A549 treated with AZD2906 at 1 μM for 4 hours (cell line): Measurements from ENCODE around the gene WBP1. TPM values are rescaled to one million over a fixed set of nuclear protein-coding genes. Genes with fewer than 3 reads are reported as not detected.

Experiments used
- total RNA-seq: library from RNA; stranded (reverse); fragments of 200-300 nt; extraction: Qiagen RNA extraction; gene quantifications from 5 replicates; pipeline ENCODE4 v1.2.3, GENCODE V29; 2022

WBP1 gene
- total RNA-seq, result 49.4 to 85.1 TPM (median 81.5 TPM) in 5 replicates

DNA sequence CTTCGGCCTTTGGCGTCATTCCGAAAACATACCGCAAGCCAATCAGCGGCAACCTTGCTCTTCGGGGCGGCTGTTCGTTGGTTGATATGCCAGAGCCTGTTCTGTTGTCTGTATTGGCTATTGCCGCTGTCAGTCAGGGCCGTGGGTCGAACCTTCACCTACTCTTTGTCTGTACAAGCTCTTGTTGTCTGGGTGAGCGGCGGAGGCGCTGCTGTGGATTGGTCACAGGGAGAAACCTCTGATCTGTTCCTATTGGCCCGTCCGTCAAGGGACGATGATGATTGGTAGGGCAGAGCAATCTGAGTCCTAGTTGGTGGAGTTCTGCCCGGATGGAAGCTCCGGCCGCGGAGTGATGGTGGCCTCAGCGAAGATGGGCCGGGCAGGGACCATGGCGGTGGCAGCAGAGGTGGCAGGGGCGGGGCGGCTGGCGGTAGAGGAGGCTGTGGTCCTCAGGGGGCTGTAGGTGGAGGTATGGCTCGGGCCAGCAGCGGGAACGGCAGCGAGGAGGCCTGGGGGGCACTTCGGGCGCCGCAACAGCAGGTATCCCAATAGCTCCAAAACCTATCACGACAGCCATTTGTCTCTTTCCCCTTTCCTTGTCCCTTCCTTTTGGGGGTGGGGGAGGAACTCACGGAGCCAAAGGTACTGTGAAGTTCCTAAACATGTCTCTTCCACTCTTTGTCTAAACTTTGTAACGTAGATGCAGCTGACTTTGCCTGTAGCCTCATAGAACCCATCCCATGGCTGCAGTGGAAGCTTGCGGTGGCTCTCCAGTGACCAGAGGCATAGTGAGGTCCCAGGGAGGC lies at the start of gene WBP1:
Gene WBP1, plus strand, starts transcription at position 307 of the 806 bp plus-strand sequence. Its CDS starts 165 bp downstream, at position 472.

GRCh38 chr2:74421221-74421870 lies 36.9 kb upstream of the WBP1 start, which contains the start of the genes C2orf81 and WDR54:
TSS of gene C2orf81 (minus strand) at chr2:74421619. CDS start at chr2:74421560, 59 bp downstream.
TSS of gene WDR54 (plus strand) at chr2:74421730. CDS start at chr2:74422154, 424 bp downstream.

GRCh38 chr2:74441690-74442482 lies 16.4 kb upstream of the WBP1 start, which contains the start of gene RTKN:
TSS of gene RTKN (minus strand) at chr2:74441937. CDS start at chr2:74441816, 121 bp downstream.

GRCh38 chr2:74454654-74455511 lies 3.4 kb upstream of the WBP1 start, which contains the start of gene INO80B:
TSS of gene INO80B (plus strand) at chr2:74455087. CDS start at chr2:74455117, 30 bp downstream.

GRCh38 chr2:74472086-74472944 lies 14.1 kb downstream of the WBP1 start, which contains the start of gene MRPL53:
TSS of gene MRPL53 (minus strand) at chr2:74472680. CDS start at chr2:74472660, 20 bp downstream.

GRCh38 chr2:74482801-74483674 lies 24.8 kb downstream of the WBP1 start, which contains the start of the genes CCDC142 and TTC31:
TSS of gene CCDC142 (minus strand) at chr2:74482998. CDS start at chr2:74482837, 161 bp downstream.
TSS of gene TTC31 (plus strand) at chr2:74483081. CDS start at chr2:74483096, 15 bp downstream.

GRCh38 chr2:74499267-74499939 lies 41.2 kb downstream of the WBP1 start, which contains the start of gene LBX2:
TSS of gene LBX2 (minus strand) at chr2:74499603. CDS start at chr2:74499537, 66 bp downstream.

DNA sequence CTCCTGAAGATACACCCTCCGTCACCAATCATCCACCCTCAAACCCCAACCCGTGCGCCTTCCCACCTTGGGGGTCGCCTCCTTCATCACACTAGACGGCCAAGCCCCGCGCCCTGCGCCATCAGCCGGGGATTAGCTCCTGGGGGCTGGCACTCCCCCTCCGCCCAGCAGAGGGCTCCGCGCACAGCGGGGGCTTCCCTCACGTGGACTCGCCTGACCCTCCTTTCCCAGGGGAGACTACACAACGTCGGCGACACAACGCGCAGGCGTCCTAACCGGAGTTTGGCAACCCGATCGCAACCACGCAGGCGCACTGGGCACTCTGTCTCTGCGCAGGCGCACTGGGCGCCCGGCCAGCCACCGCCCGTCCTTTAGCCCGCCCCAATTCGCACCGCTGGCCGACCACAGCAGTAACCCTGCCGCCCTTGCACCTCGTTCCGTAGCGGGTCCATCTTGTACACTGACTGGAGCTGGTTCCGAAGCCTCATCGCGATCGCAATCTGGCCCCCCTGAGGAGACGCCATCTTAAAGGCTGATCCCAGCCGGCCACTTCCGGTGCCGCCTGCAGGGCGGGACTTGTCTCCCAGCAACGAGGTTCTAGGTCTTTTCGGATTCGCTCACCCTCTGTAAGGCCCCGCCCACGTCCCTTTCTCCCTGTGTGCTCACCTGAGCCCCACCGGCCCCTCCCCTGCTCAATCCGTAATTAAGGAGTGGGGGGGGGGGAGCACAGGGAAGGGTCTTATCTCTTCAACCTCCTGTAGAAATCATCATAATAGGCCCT lies 49.1 kb downstream of the WBP1 start, which contains the start of gene PCGF1:
Gene PCGF1, minus strand, starts transcription at position 551 of the 781 bp plus-strand sequence. Its CDS starts 27 bp downstream, at position 524.

Other genes starting within 250 kb of the WBP1 start
- gene SLC4A5, start 115.0 kb upstream of the WBP1 start, total RNA-seq, result 0.15 to 0.47 TPM (median 0.24 TPM) in 5 replicates
- 112 to 150 TPM (median 144 TPM) in 5 replicates for gene DCTN1, start 78.1 kb upstream of the WBP1 start, total RNA-seq
- 2.4 to 3.6 TPM (median 3.2 TPM) in 5 replicates for gene C2orf81, start 36.8 kb upstream of the WBP1 start, total RNA-seq
- gene WDR54, start 36.7 kb upstream of the WBP1 start, total RNA-seq, result 76.9 to 92.7 TPM (median 91.5 TPM) in 5 replicates
- gene RTKN, start 16.5 kb upstream of the WBP1 start, total RNA-seq, result 18.7 to 24.5 TPM (median 22.4 TPM) in 5 replicates
- 43.7 to 51.1 TPM (median 48.7 TPM) in 5 replicates for gene INO80B, start 3.4 kb upstream of the WBP1 start, total RNA-seq
- 44.0 to 55.8 TPM (median 52.5 TPM) in 5 replicates for gene MOGS, start 6.9 kb downstream of the WBP1 start, total RNA-seq
- 93.9 to 164 TPM (median 141 TPM) in 5 replicates for gene MRPL53, start 14.2 kb downstream of the WBP1 start, total RNA-seq
- 10.5 to 16.0 TPM (median 13.2 TPM) in 5 replicates for gene CCDC142, start 24.6 kb downstream of the WBP1 start, total RNA-seq
- gene TTC31, start 24.6 kb downstream of the WBP1 start, total RNA-seq, result 13.2 to 17.7 TPM (median 15.2 TPM) in 5 replicates
- gene LBX2, start 41.2 kb downstream of the WBP1 start, total RNA-seq, result 3.2 to 4.3 TPM (median 3.8 TPM) in 5 replicates
- gene PCGF1, start 49.3 kb downstream of the WBP1 start, total RNA-seq, result 29.9 to 35.0 TPM (median 31.9 TPM) in 5 replicates
- 0.24 to 0.37 TPM (median 0.30 TPM) in 5 replicates for gene TLX2, start 56.0 kb downstream of the WBP1 start, total RNA-seq
- 0.07 to 0.15 TPM (median 0.13 TPM) in 5 replicates for gene DQX1, start 67.8 kb downstream of the WBP1 start, total RNA-seq
- 185 to 250 TPM (median 238 TPM) in 5 replicates for gene AUP1, start 71.3 kb downstream of the WBP1 start, total RNA-seq
- gene HTRA2, start 71.5 kb downstream of the WBP1 start, total RNA-seq, result 33.1 to 41.7 TPM (median 39.3 TPM) in 5 replicates
- 0.31 to 0.60 TPM (median 0.49 TPM) in 5 replicates for gene LOXL3, start 95.5 kb downstream of the WBP1 start, total RNA-seq
- gene DOK1, start 96.3 kb downstream of the WBP1 start, total RNA-seq, result 3.4 to 4.9 TPM (median 4.4 TPM) in 5 replicates
- gene M1AP, start 189.9 kb downstream of the WBP1 start, total RNA-seq, result not detected in 5 replicates
- 8.7 to 11.8 TPM (median 10.7 TPM) in 5 replicates for gene SEMA4F, start 195.8 kb downstream of the WBP1 start, total RNA-seq